Panc1 (cell line): Measurements from ENCODE around the gene YBEY. TPM values are rescaled to one million over a fixed set of nuclear protein-coding genes. Genes with fewer than 3 reads are reported as not detected.
"Not testable (repeated sequence)": the region's sequence is repeated elsewhere in the genome, so short reads cannot be mapped to it uniquely, and the experiment has no call there.

ENCODE experiments used
- ATAC-seq: fragments of 200-7000 bp; cut with Tn5 transposase; 2 replicates; pipeline ENCODE4 v1.9.1; 2020; ENCODE audit warnings: mild to moderate bottlenecking, moderate library complexity
- BruUV-seq: library from RNA; stranded (reverse); fragments of 400-500 nt; replicated peaks from 2 replicates; lab custom pipeline; 2021; lab: Mats Ljungman, UMichigan
- CTCF ChIA-PET: fragments of 300-600 bp; sonication (Branson Sonifier 250); formaldehyde crosslinking; loops from one replicate; lab custom pipeline; 2022; ENCODE audit warnings: antibody characterized with exemption; lab: Charles Lee
- POLR2A ChIA-PET: fragments of 300-600 bp; sonication (Branson Sonifier 250); formaldehyde crosslinking; loops from one replicate; lab custom pipeline; 2022; ENCODE audit warnings: antibody characterized with exemption; lab: Charles Lee
- DNase-seq: peaks from one replicate; pipeline ENCODE4 v3.0.0-alpha.2; 2010; ENCODE audit warnings: low read depth, low spot score
- H3K27ac ChIP-seq: 2 replicates; pipeline ENCODE4 v1.5.1; 2011; ENCODE audit warnings: mild to moderate bottlenecking, low read length, inconsistent platforms
- H3K27me3 ChIP-seq: fragments of 200-500 bp; sonication (Bioruptor generic); 2 replicates; pipeline ENCODE4 v1.6.0; 2014; ENCODE audit warnings: low read length, inconsistent platforms; ENCODE audit not compliant: control insufficient read depth, insufficient read depth
- H3K36me3 ChIP-seq: fragments of 200-500 bp; sonication (Bioruptor generic); 2 replicates; pipeline ENCODE4 v1.5.1; 2014; ENCODE audit warnings: inconsistent platforms, mild to moderate bottlenecking, low read length, moderate library complexity; ENCODE audit not compliant: control insufficient read depth, insufficient read depth
- H3K4me1 ChIP-seq: 2 replicates; pipeline ENCODE4 v1.5.1; 2011; ENCODE audit warnings: inconsistent platforms, mild to moderate bottlenecking, low read length, moderate library complexity; ENCODE audit not compliant: control insufficient read depth, insufficient read depth
- H3K4me3 ChIP-seq, 2 experiments: 2 replicates each; pipeline ENCODE4 v1.5.1; 2011 to 2012; ENCODE audit warnings: low read depth in 2 of 2, low read length in 2 of 2, mild to moderate bottlenecking in 2 of 2, inconsistent platforms in 1 of 2, moderate library complexity in 1 of 2
- H3K9me3 ChIP-seq: fragments of 200-500 bp; sonication (Bioruptor generic); 2 replicates; pipeline ENCODE4 v1.5.1; 2014; ENCODE audit warnings: low read depth, mild to moderate bottlenecking, inconsistent platforms, low read length, moderate library complexity; ENCODE audit not compliant: control insufficient read depth, insufficient read depth
- POLR2AphosphoS5 ChIP-seq: IDR thresholded peaks from 2 replicates; pipeline ENCODE4 v1.6.1; 2012; ENCODE audit warnings: mild to moderate bottlenecking, low read depth, low read length, moderate library complexity
- REST ChIP-seq, 2 experiments: IDR thresholded peaks; 2 replicates each; pipeline ENCODE4 v1.6.1; 2011 to 2012; ENCODE audit warnings: low read depth in 2 of 2, control low read depth in 1 of 2, low read length in 1 of 2, mild to moderate bottlenecking in 1 of 2, moderate library complexity in 1 of 2; ENCODE audit not compliant: insufficient read depth in 1 of 2
- SIN3A ChIP-seq: IDR thresholded peaks from 2 replicates; pipeline ENCODE4 v1.6.1; 2012; ENCODE audit warnings: low read depth, mild to moderate bottlenecking, low read length, moderate library complexity, borderline replicate concordance; ENCODE audit not compliant: insufficient read depth
- TCF7L2 ChIP-seq: IDR thresholded peaks from 2 replicates; pipeline ENCODE4 v1.6.1; 2011; ENCODE audit warnings: mild to moderate bottlenecking, low read depth, low read length, inconsistent platforms
- in situ Hi-C: cut with HindIII; loops from 2 replicates; pipeline ENCODE4 v1.10.0; 2016; ENCODE audit warnings: low sequenced_read_pairs, low pct_unique_long_range_greater_than_20kb
- intact Hi-C: fragments of 100-400 bp; cut with micrococcal nuclease; formaldehyde crosslinking; loops from one replicate; pipeline ENCODE4 v1.10.0; 2022; ENCODE audit not compliant: unreplicated experiment
- total RNA-seq: library from RNA; stranded (reverse); gene quantifications from one replicate; pipeline ENCODE4 v1.2.1, GENCODE V29; 2021; ENCODE audit not compliant: unreplicated experiment
- TF ChIP-seq, protein P1 (sequence below): fragments of 450-650 bp; IDR thresholded peaks from 2 replicates; pipeline ENCODE4 v1.5.1; 2017; ENCODE audit warnings: mild to moderate bottlenecking

Gene YBEY
- total RNA-seq, 1 experiment from 2014 or later: 10.7 TPM

DNA sequence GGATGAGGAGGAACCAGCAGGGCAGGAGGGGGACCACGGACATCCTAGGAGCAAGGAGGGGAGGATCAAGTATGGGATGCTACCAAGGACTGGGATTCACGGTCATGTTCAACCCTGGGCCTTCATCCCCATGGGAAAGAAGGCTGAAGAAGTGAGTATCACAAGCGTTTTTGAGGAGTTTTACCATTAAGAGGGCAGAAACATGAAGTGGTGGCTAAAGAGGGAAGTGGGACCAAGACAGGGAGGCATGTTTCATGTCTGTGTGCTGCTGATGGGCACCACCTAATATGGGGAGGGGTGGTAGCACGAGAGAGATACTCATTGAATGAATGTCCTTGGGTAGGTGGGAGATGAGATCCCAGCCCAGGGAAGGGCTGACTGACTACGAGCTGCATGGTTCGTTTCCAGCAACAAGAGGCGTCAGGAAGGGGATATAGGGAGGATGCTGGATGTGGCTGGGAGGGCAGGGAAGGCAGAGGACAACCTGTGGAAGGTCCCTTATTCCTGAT is 46.3 kb upstream of the YBEY start:
- Histone ChIP-seq H3K4me3 (no peak overlapping the region), H3K27ac (no peak overlapping the region), H3K27me3 (no peaks in the 10 kb centered on the region), H3K4me1 (no peaks in the 10 kb centered on the region), H3K36me3 (peaks cover 9% of the 10 kb centered on the region), H3K9me3 (no peaks in the 10 kb centered on the region)
- in situ Hi-C loops (no loop called here), intact Hi-C loops (no loop called here)
- TF ChIP-seq, protein P1, sequence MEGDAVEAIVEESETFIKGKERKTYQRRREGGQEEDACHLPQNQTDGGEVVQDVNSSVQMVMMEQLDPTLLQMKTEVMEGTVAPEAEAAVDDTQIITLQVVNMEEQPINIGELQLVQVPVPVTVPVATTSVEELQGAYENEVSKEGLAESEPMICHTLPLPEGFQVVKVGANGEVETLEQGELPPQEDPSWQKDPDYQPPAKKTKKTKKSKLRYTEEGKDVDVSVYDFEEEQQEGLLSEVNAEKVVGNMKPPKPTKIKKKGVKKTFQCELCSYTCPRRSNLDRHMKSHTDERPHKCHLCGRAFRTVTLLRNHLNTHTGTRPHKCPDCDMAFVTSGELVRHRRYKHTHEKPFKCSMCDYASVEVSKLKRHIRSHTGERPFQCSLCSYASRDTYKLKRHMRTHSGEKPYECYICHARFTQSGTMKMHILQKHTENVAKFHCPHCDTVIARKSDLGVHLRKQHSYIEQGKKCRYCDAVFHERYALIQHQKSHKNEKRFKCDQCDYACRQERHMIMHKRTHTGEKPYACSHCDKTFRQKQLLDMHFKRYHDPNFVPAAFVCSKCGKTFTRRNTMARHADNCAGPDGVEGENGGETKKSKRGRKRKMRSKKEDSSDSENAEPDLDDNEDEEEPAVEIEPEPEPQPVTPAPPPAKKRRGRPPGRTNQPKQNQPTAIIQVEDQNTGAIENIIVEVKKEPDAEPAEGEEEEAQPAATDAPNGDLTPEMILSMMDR: no peak
- TF ChIP-seq TCF7L2 (no peak), POLR2AphosphoS5 (no peak), REST (IDR thresholded peaks at IDR 0.05; ENCODE audit: insufficient read depth in 1 of 2, low read depth in 2 of 2, low read length in 1 of 2) (no peak), SIN3A (no peak)
- POLR2A ChIA-PET: no interaction called here
- no TSS peak for BruUV-seq
- no peak for DNase-seq
- CTCF ChIA-PET: no interaction called here
- no peak for ATAC-seq

GRCh38 chr21:46241577-46241976 is 44.6 kb upstream of the YBEY start:
- ATAC-seq, H3K27me3 ChIP-seq, DNase-seq, BruUV-seq, POLR2A ChIA-PET, H3K4me3 ChIP-seq, H3K4me1 ChIP-seq, H3K27ac ChIP-seq, H3K36me3 ChIP-seq, intact Hi-C loops, H3K9me3 ChIP-seq, in situ Hi-C loops, CTCF ChIA-PET: not testable (repeated sequence)

DNA sequence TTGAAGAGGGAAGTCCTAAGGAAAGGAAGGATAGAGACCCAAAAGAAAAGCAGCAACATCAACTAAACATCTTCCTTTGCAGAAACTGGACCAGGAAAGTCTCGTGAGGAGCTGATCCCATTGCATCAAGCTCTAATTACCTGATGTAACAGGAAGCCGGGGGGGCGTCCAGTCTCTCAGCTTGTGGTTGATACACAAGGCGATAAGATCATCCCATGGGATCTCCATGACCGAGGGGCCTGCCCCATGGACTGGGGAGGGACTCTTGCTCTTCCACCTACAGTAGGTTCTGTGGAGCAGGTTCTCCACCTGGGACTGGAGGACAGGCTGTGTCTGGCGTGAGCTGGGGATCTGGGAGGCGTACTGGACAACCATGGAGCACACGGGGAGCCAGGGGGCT is 42.8 kb upstream of the YBEY start:
- H3K36me3 ChIP-seq: peaks cover 3% of the 10 kb centered on the region
- no peaks in the 10 kb centered on the region for H3K9me3 ChIP-seq
- ChIA-PET CTCF (no interaction called here), POLR2A (no interaction called here)
- no peak overlapping the region for H3K27ac ChIP-seq
- BruUV-seq: no TSS peak
- DNase-seq: no peak
- H3K27me3 ChIP-seq: no peaks in the 10 kb centered on the region
- no peak overlapping the region for H3K4me3 ChIP-seq
- TF ChIP-seq REST (IDR thresholded peaks at IDR 0.05; ENCODE audit: insufficient read depth in 1 of 2, low read depth in 2 of 2, low read length in 1 of 2): no peak
- TF ChIP-seq, protein P1: no peak
- TF ChIP-seq TCF7L2: no peak
- TF ChIP-seq SIN3A: no peak
- TF ChIP-seq POLR2AphosphoS5: no peak
- H3K4me1 ChIP-seq: no peaks in the 10 kb centered on the region
- intact Hi-C loops (no loop called here), in situ Hi-C loops (no loop called here)
- no peak for ATAC-seq
